K562 (cell line): ENCODE results near the gene C20orf141.

ENCODE experiments used
- ETS1 ChIP-seq: conservative IDR thresholded peaks from 2 replicates; pipeline ENCODE4 v1.6.1; 2011; ENCODE audit warnings: low read depth, mild to moderate bottlenecking, low read length; ENCODE audit not compliant: control insufficient read depth
- ETV6 ChIP-seq, 3 experiments: fragments of 150-350 bp in 1 of 3; sonication (generic) in 1 of 3; formaldehyde crosslinking in 1 of 3; IDR thresholded peaks; 2 replicates each; pipeline versions ENCODE4 v1.6.1 to v1.8.0; 2014 to 2022; ENCODE audit warnings: borderline replicate concordance in 2 of 3, low read depth in 2 of 3, antibody characterized with exemption in 1 of 3, low read length in 1 of 3, mild to moderate bottlenecking in 1 of 3, missing genetic modification reagents in 1 of 3
- JUND ChIP-seq, 2 experiments: IDR thresholded peaks; 2 replicates in 1 of 2; 3 replicates in 1 of 2; pipeline ENCODE4 v1.6.1; 2011; ENCODE audit warnings: borderline replicate concordance in 2 of 2, low read depth in 2 of 2, low read length in 2 of 2, improper control_type of control experiment in 1 of 2, missing biosample characterization in 1 of 2, missing genetic modification characterization in 1 of 2, missing genetic modification reagents in 1 of 2
- MAZ ChIP-seq, 2 experiments: fragments of 450-650 bp in 1 of 2; sonication (generic) in 1 of 2; formaldehyde crosslinking; IDR thresholded peaks in 1 of 2; conservative IDR thresholded peaks in 1 of 2; 2 replicates each; pipeline versions ENCODE4 v1.4.0 to v1.5.0; 2020; ENCODE audit warnings: mild to moderate bottlenecking in 1 of 2, missing genetic modification reagents in 1 of 2
- TARDBP ChIP-seq: fragments of 450-650 bp; IDR thresholded peaks from 2 replicates; pipeline ENCODE4 v1.6.1; 2016

DNA sequence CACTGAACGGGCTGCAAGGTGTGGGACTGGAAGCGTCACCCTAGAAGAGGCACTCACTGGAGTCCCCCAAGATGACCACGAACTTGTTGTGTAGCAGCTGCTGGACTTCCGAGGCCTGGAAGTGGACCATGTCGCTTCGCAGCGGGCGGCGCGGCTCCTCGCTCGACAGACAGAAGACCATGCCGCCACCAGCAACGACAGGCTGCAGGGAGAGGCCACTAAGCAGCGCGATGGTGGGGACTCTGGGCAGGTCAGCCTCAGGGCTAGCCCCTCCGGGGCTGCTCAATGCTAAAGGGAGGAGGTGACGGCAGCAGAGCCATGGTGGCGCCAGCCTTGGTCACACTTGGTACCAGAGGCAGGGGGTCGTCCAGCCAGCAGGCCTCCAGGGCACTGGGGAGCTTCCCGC is 24.9 kb downstream of the C20orf141 start:
- TF ChIP-seq MAZ (CRISPR knock-in tag; conservative IDR thresholded peaks at IDR 0.05 in 1 of 2, IDR thresholded peaks at IDR 0.05 in 1 of 2) (no peak), JUND (IDR thresholded peaks at IDR 0.05; ENCODE audit: borderline replicate concordance, low read depth, low read length) (no peak), JUND (tag; IDR thresholded peaks at IDR 0.05; ENCODE audit: borderline replicate concordance, low read depth, low read length) (no peak), TARDBP (no peak), ETV6 (IDR thresholded peaks at IDR 0.05; ENCODE audit: borderline replicate concordance in 1 of 2, low read depth in 2 of 2, low read length in 1 of 2) (no peak), ETV6 (CRISPR knock-in tag; IDR thresholded peaks at IDR 0.05; ENCODE audit: borderline replicate concordance) (no peak), ETS1 (no peak)
